ENCODE measurements around the gene GRIK4. TPM values are rescaled to one million over a fixed set of nuclear protein-coding genes. Genes with fewer than 3 reads are reported as not detected.

Gene GRIK4
- total RNA-seq, 4 donors from 2014 or later, result 0.57 to 0.85 TPM; not detected in 2

DNA sequence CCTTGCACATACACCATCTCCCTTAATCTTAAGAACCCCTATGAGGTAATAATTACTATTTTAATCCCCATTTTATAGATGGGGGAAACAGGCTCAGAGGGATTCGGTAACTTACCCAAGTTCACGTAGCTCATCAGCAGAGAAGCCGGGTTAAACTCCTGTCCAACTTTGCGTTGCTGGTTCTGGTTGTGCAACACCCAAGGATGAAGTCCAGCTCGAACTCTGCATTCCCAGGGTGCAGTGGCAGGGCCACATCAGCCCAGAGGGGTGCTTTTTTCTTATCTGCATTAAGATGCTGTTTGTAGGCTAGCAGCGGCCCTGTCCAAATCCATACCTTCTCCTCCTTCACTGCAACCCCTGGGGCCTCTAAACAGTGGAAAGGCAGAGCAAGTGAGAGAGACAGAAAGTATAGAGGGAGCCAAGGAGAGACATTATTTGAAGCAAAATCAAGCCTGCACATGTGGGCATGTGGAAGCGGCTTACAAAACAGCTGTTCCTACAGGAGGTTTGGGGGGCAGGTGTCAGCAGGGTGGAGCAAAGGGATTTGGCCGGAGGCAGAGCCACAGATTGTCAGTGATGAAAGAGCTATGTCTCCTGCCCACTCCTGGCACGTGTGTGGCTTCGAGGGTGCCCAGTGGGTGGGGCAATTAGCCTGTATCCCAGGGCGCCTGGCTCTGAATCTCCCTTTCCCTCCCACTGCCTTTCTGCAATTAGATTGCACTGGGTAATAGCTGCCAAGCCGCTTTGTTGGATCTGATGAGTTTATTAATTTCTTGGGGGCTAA is 382.8 kb downstream of the GRIK4 start:
- TF ChIP-seq, protein P1, sequence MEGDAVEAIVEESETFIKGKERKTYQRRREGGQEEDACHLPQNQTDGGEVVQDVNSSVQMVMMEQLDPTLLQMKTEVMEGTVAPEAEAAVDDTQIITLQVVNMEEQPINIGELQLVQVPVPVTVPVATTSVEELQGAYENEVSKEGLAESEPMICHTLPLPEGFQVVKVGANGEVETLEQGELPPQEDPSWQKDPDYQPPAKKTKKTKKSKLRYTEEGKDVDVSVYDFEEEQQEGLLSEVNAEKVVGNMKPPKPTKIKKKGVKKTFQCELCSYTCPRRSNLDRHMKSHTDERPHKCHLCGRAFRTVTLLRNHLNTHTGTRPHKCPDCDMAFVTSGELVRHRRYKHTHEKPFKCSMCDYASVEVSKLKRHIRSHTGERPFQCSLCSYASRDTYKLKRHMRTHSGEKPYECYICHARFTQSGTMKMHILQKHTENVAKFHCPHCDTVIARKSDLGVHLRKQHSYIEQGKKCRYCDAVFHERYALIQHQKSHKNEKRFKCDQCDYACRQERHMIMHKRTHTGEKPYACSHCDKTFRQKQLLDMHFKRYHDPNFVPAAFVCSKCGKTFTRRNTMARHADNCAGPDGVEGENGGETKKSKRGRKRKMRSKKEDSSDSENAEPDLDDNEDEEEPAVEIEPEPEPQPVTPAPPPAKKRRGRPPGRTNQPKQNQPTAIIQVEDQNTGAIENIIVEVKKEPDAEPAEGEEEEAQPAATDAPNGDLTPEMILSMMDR (IDR thresholded peaks at IDR 0.05; ENCODE audit: low read depth), result no peak

DNA sequence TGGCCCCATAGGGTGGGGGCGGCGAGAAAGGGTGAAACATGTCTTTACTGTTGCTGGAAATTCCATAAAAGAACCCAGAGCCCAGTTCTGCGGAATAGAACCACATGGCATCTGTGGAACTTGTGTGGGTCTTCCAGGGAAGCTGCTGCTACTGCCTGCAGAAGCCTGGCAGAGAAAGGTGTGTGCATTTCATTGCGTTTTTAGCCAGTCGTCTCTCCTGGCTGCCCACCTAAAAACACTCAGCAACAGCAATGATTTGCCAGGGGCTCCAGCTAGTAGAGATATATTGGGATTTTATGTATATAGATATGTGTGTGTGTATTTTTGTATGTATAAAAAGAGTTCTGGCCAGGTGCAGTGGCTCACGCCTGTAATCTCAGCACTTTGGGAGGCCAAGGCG is 385.1 kb downstream of the GRIK4 start:
- TF ChIP-seq, protein P1 (IDR thresholded peaks at IDR 0.05; ENCODE audit: low read depth), result no peak

DNA sequence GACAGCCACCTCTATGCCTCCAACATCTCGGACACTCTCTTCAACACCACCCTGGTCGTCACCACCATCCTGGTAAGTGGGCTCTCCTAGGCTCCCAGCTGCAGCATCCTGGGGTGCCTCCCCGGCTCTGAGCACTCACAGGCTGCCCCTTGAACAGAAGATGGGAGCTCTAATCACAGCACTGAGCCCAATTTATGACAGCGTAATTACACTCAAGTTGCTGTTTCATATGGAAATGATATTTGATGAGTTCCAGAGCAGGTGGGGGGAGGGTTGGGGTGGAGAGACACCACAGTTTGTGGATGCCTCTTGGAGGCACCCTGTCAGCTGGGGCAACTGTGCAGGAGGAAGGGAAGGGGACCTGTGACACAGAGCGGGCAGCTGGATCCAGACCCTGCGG is 387.0 kb downstream of the GRIK4 start:
- TF ChIP-seq, protein P1 (IDR thresholded peaks at IDR 0.05; ENCODE audit: low read depth), result no peak

DNA sequence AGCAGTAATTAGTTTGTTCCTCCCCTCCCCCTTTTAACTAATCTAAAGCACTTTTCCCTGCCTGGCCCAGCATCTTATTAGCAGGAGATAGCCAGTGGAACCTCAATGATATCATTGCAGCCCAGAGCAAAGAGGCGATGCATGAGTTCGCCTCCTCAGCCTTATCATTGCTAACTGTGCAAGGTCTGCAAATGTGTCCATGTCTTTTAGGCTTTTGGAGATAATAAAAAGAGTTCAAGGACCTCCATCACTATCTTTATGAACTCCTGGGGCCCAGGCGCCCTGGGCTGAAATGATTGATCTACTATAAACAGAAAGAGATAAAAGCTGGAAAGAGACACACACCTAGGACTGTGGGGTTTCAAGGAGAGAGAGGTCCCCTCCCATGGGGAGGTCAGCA is 388.2 kb downstream of the GRIK4 start:
- TF ChIP-seq, protein P1 (IDR thresholded peaks at IDR 0.05; ENCODE audit: low read depth), result no peak

DNA sequence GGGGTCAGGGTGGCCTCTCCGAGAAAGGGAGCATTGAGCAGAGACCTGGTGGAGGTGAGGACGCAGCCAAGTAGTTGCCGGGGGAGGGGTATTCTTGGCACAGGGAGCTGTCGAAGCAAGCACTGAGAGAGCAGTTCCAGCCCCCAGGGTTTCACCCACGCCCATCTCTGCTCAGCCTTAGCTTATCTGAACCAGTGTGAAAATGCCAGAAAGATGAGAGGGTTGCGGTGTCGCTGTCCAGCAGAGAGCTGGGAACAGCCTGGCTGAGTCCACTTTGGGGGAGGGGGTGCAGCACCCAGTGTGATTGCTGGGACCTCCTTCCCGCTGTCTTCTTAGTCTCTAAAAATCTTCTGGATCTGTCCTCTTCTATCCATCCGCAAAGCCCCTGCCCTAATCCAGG is 389.1 kb downstream of the GRIK4 start:
- TF ChIP-seq, protein P1 (IDR thresholded peaks at IDR 0.05; ENCODE audit: low read depth), result no peak

DNA sequence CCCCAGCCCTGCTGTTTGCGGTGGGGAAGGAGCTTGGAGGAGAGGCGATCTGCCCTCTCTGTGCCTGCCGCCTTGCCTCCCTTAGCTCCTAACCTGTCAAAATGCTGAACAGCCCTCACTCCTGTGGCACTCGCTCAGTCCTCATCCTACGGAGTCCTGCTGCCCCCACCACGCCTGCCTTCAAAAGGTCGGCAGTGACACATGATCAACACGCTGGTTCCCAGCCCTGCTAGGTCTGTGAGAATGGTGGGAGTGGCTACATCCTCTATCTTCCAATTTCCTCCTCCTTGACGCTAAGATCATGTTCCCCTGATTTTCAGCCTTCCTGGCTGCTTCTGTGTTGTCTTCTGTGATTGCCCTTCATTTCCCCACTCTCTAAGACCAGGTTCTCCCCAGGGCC is 392.1 kb downstream of the GRIK4 start:
- TF ChIP-seq, protein P1 (IDR thresholded peaks at IDR 0.05; ENCODE audit: low read depth), result no peak

DNA sequence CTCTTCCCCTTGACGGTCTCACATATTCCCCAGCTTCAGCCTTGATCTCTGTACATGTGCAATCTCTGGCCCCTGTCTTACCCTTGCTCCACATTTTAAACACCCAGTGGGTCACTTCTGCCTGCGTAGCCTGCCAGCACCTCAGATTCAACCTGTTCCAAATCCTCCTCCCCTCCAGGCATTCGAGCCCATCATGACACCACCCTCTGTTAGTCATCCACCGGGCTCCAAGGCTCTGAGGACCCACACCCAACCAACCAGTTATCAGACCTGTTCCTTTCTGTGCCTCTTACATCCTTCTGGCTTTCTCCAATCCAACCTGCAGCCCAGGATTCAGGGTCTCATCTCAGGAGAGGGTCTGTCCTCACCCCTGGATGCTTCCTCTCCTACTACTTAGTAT is 392.6 kb downstream of the GRIK4 start:
- TF ChIP-seq, protein P1 (IDR thresholded peaks at IDR 0.05; ENCODE audit: low read depth), result no peak
